ENCODE measurements around the gene ASTL.

- TF ChIP-seq REST (IDR thresholded peaks at IDR 0.05; ENCODE audit: insufficient read depth in 1 of 2, low read depth in 2 of 2, low read length in 1 of 2) = no peak
- no peak for TF ChIP-seq SIN3A (IDR thresholded peaks at IDR 0.05; ENCODE audit: borderline replicate concordance, insufficient read depth, low read depth, low read length)
These were observed 2.7 kb downstream of the ASTL start for GRCh38 chr2:96135621-96136020.

Measured in Panc1 (cell line).